KBM-7 (cell line): ENCODE data around the gene PHB1.
"Not testable (repeated sequence)": the region's sequence is repeated elsewhere in the genome, so short reads cannot be mapped to it uniquely, and the experiment has no call there.

Source experiments
- DNase-seq: peaks from one replicate; pipeline ENCODE4 v3.0.0-alpha.2; 2015
- in situ Hi-C: fragments of 300-500 bp; cut with MboI; formaldehyde crosslinking; loops from 2 replicates; pipeline ENCODE4 v1.14.3; 2020; ENCODE audit warnings: low sequenced_read_pairs, low pct_unique_long_range_greater_than_20kb, mixed read lengths

PHB1 gene

GRCh38 chr17:49387498-49388289 is 27.0 kb downstream of the PHB1 start:
- in situ Hi-C loops: loop anchor here (10.0 kb wide), 1 partner anchor 73 kb away; no protein-coding TSS in a partner anchor
- DNase-seq: peak; percentile 12

GRCh38 chr17:49386373-49386772 is 28.3 kb downstream of the PHB1 start:
- no peak for DNase-seq
- in situ Hi-C loops: loop anchor here (10.0 kb wide), 1 partner anchor 72 kb away; no protein-coding TSS in a partner anchor

DNA sequence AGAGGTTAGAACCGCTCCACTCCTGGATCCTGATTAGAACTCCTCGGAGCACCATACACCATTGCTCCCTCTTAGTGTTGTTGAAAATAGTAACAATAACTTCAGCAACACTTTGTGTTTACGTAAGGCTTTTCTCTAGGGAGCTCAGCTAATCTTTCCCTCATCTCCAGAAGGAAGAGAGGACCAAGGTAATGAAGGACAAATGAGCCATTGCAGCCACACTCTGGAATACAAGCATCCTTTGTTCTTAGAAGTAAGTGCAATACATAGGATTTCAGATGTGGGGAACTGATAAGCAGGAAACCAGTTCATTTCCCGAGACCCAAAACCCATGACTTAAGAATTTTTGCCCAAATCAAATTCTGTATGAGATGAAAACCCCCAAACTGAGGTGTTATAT is 29.7 kb downstream of the PHB1 start:
- in situ Hi-C loops: loop anchor here (10.0 kb wide), 1 partner anchor 70 kb away; no protein-coding TSS in a partner anchor
- DNase-seq: no peak

GRCh38 chr17:49383060-49383459 is 31.6 kb downstream of the PHB1 start:
- in situ Hi-C loops: loop anchor here (10.0 kb wide), 1 partner anchor 68 kb away; no protein-coding TSS in a partner anchor
- DNase-seq: no peak

DNA sequence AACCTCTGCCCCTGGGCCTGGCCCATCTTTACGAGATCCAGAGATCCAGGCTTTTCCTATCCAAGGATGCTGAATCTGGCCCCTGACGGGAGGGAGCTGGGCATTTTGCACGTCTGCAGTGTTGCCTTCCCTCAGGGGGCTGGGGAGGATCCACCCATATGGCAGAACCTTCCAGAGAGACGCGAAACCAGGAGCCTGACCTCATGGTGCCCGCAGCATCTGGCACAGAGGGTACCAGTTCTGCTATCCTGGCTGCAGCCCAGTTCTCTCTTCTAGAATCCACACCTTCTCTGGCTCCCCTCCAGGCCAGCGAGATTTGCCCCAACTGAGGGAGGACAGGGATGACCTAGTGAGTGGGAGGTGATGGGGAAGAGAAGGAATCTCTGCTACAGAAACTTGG is 32.1 kb downstream of the PHB1 start:
- in situ Hi-C loops: loop anchor here (10.0 kb wide), 1 partner anchor 68 kb away; no protein-coding TSS in a partner anchor
- no peak for DNase-seq

GRCh38 chr17:49381793-49382192 is 32.9 kb downstream of the PHB1 start:
- in situ Hi-C loops: loop anchor here (10.0 kb wide), 1 partner anchor 67 kb away; no protein-coding TSS in a partner anchor
- no peak for DNase-seq

- in situ Hi-C loops: loop anchor here (10.0 kb wide), 1 partner anchor 66 kb away; no protein-coding TSS in a partner anchor
- DNase-seq: no peak
Measured at GRCh38 chr17:49381033-49381432, 33.6 kb downstream of the PHB1 start.

DNA sequence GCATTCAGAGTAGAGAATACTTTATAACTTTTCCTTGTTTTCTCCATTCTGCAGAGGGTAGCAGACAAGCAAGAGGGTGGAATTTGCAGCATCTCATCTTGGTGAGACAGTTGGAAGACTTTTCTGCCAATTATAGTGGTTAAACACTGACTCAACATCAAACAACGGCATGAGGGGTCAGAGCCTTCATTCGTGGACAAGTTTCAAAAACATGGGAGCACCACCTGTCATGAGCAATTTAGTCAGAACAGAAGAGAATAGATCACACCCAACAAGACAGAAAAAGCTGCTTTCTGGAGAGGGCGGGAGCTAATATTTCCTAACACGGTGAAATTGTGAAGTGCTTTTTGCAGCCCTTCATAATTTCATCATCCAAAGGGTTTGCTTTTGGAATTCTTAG is 34.8 kb downstream of the PHB1 start:
- in situ Hi-C loops: loop anchor here (10.0 kb wide), 1 partner anchor 65 kb away; no protein-coding TSS in a partner anchor
- DNase-seq: no peak

- in situ Hi-C loops: no loop called here
Measured at GRCh38 chr17:49378311-49378710, 36.4 kb downstream of the PHB1 start.

DNA sequence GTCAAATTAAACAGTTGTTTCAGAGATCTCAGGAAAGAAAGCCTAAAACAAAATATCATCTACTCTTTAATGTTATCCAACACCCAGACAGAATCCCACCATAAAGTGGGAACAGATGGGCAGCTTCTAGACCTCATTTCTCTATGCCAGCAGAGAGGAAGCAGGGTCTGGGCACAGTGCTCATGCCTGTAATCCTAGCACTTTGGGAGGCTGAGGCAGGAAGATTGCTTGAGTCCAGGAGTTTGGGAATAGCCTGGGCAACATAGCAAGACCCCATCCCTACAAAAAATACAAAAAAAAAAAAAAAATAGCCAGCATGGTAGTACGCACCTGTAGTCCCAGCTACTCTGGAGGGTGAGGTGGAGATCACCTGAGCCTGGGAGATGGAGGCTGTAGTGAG is 39.1 kb downstream of the PHB1 start:
- DNase-seq: no peak
- in situ Hi-C loops: no loop called here

More at GRCh38 chr17:49378311-49378710, 36.4 kb downstream of the PHB1 start:
- DNase-seq: no peak

DNA sequence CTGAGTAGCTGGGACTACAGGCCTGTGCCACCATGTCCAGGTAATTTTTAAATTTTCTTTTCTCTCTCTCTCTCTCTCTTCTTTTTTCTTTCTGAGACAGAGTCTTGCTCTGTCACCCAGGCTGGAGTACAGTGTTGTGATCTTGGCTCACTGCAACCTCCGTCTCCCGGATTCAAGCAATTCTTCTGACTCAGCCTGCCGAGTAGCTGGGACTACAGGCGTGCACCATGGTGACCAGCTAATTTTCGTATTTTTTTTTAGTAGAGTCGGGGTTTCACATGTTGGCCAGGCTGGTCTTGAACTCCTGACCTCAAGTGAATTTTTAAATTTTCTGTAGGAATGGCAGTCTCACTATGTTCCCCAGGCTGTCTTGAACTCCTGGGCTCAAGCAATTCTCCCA is 41.6 kb downstream of the PHB1 start:
- in situ Hi-C loops: no loop called here

DNA sequence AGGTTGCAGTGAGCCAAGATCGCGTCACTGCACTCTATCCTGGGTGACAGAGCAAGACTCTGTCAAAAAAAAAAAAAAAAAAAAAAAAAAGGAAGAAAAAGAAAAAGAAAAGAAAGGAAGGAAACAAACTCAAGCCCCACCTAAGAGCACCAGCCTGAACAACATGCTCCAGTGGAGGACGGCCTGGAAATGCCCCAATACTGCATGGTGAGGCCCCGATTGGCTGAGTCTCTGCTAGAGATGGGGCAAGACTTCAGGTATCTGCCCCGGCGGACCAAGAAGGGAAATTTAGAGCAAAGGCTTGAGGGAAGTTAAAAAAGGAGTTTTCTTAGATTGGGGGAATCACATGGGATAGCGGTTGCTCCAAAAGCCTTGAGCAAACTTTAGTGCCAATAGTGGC is 42.3 kb downstream of the PHB1 start:
- in situ Hi-C loops: no loop called here

More for the DNA sequence above, 41.6 kb downstream of the PHB1 start:
- DNase-seq: no peak

GRCh38 chr17:49370971-49371834 is 43.5 kb downstream of the PHB1 start:
- no peak for DNase-seq
- in situ Hi-C loops: no loop called here

More for the DNA sequence above, 42.3 kb downstream of the PHB1 start:
- DNase-seq: no peak

DNA sequence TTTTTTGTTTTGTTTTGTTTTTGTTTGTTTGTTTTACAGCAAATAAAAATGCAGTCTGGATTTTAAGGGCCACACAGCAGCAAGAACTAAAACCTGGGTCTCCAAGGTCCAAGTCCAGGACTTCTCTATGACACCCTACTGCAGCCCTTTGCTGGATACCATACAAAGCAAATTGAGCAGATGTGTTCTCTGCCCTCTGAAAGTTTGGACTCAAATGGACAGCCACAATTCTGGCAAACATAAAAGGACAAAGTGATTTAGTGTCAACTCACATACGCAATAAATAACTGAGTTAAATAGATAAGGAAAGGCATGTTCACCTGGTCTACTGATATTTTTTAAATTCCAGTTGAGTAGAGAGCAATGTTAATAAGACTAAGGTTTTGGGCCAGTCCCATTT is 44.9 kb downstream of the PHB1 start:
- DNase-seq: no peak
- in situ Hi-C loops: no loop called here

GRCh38 chr17:49369089-49369488 is 45.6 kb downstream of the PHB1 start:
- in situ Hi-C loops: no loop called here
- DNase-seq: no peak

GRCh38 chr17:49365667-49366066 is 49.0 kb downstream of the PHB1 start:
- DNase-seq: peak; percentile 64
- in situ Hi-C loops: no loop called here

GRCh38 chr17:49365126-49365525 is 49.6 kb downstream of the PHB1 start:
- in situ Hi-C loops, DNase-seq: not testable (repeated sequence)

DNA sequence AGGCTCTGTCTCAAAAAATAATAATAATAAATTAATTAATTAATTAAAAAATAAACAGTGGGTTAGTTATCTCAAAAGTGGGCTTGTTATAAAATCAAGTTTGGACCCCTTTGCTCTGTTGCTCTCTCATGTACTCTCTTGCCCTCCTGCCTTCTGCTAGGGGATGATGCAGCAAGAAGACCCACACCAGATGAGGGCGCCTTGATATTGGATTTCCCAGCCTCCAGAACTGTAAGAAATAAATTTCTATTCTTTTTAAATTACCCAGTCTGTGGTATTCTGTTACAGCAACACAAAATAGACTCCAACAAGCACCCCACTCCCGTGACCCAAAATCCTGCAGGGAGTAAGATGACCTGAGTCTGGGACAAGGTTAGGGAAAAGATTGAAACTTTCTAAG is 50.6 kb downstream of the PHB1 start:
- no peak for DNase-seq
- in situ Hi-C loops: no loop called here

- in situ Hi-C loops: no loop called here
- no peak for DNase-seq
Measured at GRCh38 chr17:49363251-49363650, 51.4 kb downstream of the PHB1 start.

GRCh38 chr17:49362723-49363117 is 52.0 kb downstream of the PHB1 start:
- in situ Hi-C loops: no loop called here
- DNase-seq: no peak
